GM12891 (cell line): Measurements from ENCODE around the gene PTMA.

Experiments used
- POLR2A ChIP-seq: IDR thresholded peaks from 2 replicates; pipeline ENCODE4 v1.6.1; 2011; ENCODE audit warnings: low read depth, low read length, control low read depth
- SPI1 ChIP-seq: IDR thresholded peaks from 2 replicates; pipeline ENCODE4 v1.6.1; 2011; ENCODE audit warnings: low read depth, low read length, control low read depth

GRCh38 chr2:231674587-231675338 lies 33.6 kb upstream of the PTMA start:
- 0 out of 2 replicates have a peak, but pooled peaks have one; percentile 18 for TF ChIP-seq SPI1
- no peak for TF ChIP-seq POLR2A
